H1 (cell line): Measurements from ENCODE around the gene POLR3E. TPM values are rescaled to one million over a fixed set of nuclear protein-coding genes. Genes with fewer than 3 reads are reported as not detected.
A peak's percentile ranks its signal among the peaks of the same experiment; 100 is the strongest.

Source experiments
- CHD7 ChIP-seq: fragments of 300-600 bp; sonication (generic); IDR thresholded peaks from 2 replicates; pipeline ENCODE4 v1.7.1; 2012; ENCODE audit warnings: low read length, moderate library complexity, mild to moderate bottlenecking, inconsistent platforms; ENCODE audit not compliant: insufficient replicate concordance
- JUND ChIP-seq: IDR thresholded peaks from 2 replicates; pipeline ENCODE4 v1.6.1; 2011; ENCODE audit warnings: mild to moderate bottlenecking, improper control_type of control experiment, low read length
- polyA plus RNA-seq, 7 experiments: library from polyadenylated mRNA; depleted of rRNA in 3 of 7; stranded (reverse) in 5 of 7; unstranded in 2 of 7; fragments of >200 nt in 5 of 7; fragments of 200-250 nt in 2 of 7; gene quantifications; 1 replicate in 5 of 7; 2 replicates in 1 of 7; 4 replicates in 1 of 7; pipeline versions ENCODE4 v1.2.1 to v1.2.3, GENCODE V29; 2011 to 2013; ENCODE audit warnings: missing spikeins in 2 of 7, mixed read lengths in 2 of 7
- total RNA-seq: library from RNA; stranded (reverse); fragmentation: NEBNext Ultra II Directional; extraction: Animal tissue kit (Norgen Biotek cat#: 25700); gene quantifications from 2 replicates; pipeline ENCODE4 v1.2.1, GENCODE V29; 2021

The POLR3E gene
- total and polyA plus RNA-seq, 2 of the 8 experiments (the other 6 are each of a cell fraction or from before 2014, with no cell fraction given) = 96.5 to 125 TPM

DNA sequence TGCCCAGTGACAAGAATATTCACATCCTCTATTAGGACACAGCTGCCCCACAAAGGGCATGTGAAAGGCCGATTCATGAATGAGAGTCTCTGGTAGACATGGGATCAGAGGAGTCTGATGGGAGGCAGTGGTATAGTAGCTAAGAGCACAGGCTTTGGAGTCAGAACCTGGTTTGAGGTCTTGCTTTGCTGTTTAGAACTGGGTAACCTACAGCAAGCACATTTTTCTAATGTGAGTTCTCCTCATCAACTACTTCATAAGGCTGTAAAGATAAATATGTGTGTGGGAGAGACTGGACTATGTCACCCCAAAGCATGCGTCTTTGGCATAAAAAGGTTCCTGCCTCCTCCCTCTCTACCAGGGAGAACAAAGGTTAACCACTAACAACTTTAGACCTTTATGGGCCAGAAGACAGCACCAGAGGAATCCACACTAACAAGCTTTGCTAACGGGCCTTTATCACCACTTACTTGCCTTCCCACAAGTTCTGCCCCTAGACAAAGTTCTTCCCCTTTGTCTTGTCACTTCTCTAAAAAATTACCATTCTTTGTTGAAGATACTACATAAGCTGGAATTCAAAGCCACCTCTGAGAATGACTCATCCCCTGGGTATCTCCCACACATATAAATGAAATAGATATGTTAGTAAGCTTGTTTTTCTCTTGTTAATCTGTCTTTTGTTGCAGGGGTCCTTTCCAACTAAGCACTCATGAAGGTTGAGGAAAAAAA lies 56.1 kb downstream of the POLR3E start (continued):
- TF ChIP-seq CHD7 (no peak), JUND (peak; percentile 86; the same call in 1 of the 2 replicates)
